ENCODE measurements around the gene VSTM4. TPM values are rescaled to one million over a fixed set of nuclear protein-coding genes. Genes with fewer than 3 reads are reported as not detected.

Gene VSTM4
- polyA plus RNA-seq, 1 of the 3 experiments (the other 2 are of a cell fraction): 0.39 TPM

DNA sequence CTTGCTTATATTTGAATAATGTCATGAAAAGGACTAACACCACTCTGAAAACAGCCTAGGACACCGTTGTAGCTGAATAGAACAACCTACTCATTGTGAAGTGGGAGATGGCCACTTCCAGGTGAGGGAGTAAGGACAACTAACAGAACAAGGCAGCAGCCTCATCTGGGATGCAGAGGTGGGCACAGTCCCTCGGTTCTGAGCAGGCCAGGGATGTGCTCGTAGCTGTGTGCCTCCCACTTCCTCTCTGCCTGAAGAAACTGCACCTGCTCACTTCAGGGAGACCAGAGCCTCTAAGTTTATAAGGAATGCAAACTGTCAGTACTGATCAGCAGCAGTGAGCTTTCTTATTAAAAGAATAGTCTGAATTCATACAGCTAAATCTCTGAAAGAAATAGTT lies 2.5 kb downstream of the VSTM4 start (continued):
- TF ChIP-seq TAF1 (IDR thresholded peaks at IDR 0.05; ENCODE audit: borderline replicate concordance, low read depth, low read length) (no peak), SIN3A (IDR thresholded peaks at IDR 0.05; ENCODE audit: borderline replicate concordance, low read depth, low read length) (no peak), JUND (IDR thresholded peaks at IDR 0.05) (no peak)
- TF ChIP-seq, protein P1, sequence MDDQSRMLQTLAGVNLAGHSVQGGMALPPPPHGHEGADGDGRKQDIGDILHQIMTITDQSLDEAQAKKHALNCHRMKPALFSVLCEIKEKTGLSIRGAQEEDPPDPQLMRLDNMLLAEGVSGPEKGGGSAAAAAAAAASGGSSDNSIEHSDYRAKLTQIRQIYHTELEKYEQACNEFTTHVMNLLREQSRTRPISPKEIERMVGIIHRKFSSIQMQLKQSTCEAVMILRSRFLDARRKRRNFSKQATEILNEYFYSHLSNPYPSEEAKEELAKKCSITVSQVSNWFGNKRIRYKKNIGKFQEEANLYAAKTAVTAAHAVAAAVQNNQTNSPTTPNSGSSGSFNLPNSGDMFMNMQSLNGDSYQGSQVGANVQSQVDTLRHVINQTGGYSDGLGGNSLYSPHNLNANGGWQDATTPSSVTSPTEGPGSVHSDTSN (IDR thresholded peaks at IDR 0.05): no peak

DNA sequence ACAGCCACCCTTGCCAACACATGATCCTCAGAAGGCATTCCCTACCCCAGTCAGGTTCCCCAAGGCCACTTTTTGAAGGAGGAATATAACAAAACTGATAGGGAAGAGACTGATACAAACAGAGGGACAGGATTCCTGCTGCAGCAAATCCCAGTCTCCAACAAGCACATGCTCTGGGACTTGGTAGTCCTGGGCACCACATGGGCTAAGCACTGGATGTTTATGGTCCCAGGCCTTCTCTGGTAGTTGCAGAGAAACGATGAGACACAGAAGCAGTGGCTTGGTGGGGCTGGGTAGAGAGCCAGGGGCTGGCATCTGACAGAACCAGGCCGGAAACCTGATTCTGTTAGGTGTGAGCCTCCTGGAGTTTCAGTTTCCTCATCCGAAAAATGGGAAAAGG lies 3.2 kb downstream of the VSTM4 start:
- 33% methylated on average over 3 of the region's 3 CpGs for WGBS (ENCODE audit: low lambda C conversion rate)
- Histone ChIP-seq H3K79me2 (ENCODE audit: insufficient read depth) (no peaks in the 10 kb centered on the region), H3K9me3 (no peaks in the 10 kb centered on the region), H3K27me3 (ENCODE audit: insufficient read depth) (no peaks in the 10 kb centered on the region), H3K4me2 (no peak overlapping the region), H3F3A (replicated peaks; ENCODE audit: insufficient read depth) (no peaks in the 10 kb centered on the region), H2AFZ (ENCODE audit: low read depth) (no peak overlapping the region), H3K36me3 (replicated peaks in 1 of 2; ENCODE audit: control insufficient read depth in 1 of 2, insufficient read depth in 2 of 2, low read length in 1 of 2) (no peaks in the 10 kb centered on the region), H3K4me1 (ENCODE audit: control insufficient read depth in 1 of 2, insufficient read depth in 2 of 2, low read depth in 1 of 2, low read length in 1 of 2) (peaks cover 0 to 37% of the 10 kb centered on the region in 2 experiments; a peak in 1 of 4 replicates), H3K9me2 (no peaks in the 10 kb centered on the region), H4K20me1 (ENCODE audit: insufficient read depth) (no peaks in the 10 kb centered on the region), H3K9ac (no peak overlapping the region), H3K27ac (ENCODE audit: low read depth in 2 of 2, low read length in 1 of 2) (no peak overlapping the region), H3K4me3 (ENCODE audit: low read depth in 2 of 2, low read length in 1 of 2) (no peak overlapping the region)
- no peak for DNase-seq
- CTCF ChIA-PET: interaction anchor here (0.9 to 1.0 kb wide), 2 partner anchors 226 to 454 kb away, joined by 3 to 4 read pairs; no protein-coding TSS in a partner anchor
- TF ChIP-seq CHD2 (IDR thresholded peaks at IDR 0.05; ENCODE audit: low read length, partially characterized antibody) (no peak), RFX5 (IDR thresholded peaks at IDR 0.05; ENCODE audit: low read length) (no peak), RAD21 (IDR thresholded peaks at IDR 0.05; ENCODE audit: low read length) (no peak), TEAD4 (IDR thresholded peaks at IDR 0.05; ENCODE audit: borderline replicate concordance, insufficient read depth) (no peak)
- TF ChIP-seq, protein P1 (IDR thresholded peaks at IDR 0.05): no peak
- TF ChIP-seq, protein P2, sequence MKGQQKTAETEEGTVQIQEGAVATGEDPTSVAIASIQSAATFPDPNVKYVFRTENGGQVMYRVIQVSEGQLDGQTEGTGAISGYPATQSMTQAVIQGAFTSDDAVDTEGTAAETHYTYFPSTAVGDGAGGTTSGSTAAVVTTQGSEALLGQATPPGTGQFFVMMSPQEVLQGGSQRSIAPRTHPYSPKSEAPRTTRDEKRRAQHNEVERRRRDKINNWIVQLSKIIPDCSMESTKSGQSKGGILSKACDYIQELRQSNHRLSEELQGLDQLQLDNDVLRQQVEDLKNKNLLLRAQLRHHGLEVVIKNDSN (IDR thresholded peaks at IDR 0.05; ENCODE audit: borderline replicate concordance, low read depth): no peak
- TF ChIP-seq, protein P3, sequence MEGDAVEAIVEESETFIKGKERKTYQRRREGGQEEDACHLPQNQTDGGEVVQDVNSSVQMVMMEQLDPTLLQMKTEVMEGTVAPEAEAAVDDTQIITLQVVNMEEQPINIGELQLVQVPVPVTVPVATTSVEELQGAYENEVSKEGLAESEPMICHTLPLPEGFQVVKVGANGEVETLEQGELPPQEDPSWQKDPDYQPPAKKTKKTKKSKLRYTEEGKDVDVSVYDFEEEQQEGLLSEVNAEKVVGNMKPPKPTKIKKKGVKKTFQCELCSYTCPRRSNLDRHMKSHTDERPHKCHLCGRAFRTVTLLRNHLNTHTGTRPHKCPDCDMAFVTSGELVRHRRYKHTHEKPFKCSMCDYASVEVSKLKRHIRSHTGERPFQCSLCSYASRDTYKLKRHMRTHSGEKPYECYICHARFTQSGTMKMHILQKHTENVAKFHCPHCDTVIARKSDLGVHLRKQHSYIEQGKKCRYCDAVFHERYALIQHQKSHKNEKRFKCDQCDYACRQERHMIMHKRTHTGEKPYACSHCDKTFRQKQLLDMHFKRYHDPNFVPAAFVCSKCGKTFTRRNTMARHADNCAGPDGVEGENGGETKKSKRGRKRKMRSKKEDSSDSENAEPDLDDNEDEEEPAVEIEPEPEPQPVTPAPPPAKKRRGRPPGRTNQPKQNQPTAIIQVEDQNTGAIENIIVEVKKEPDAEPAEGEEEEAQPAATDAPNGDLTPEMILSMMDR (IDR thresholded peaks at IDR 0.05): no peak
- POLR2A ChIA-PET: no interaction called here

DNA sequence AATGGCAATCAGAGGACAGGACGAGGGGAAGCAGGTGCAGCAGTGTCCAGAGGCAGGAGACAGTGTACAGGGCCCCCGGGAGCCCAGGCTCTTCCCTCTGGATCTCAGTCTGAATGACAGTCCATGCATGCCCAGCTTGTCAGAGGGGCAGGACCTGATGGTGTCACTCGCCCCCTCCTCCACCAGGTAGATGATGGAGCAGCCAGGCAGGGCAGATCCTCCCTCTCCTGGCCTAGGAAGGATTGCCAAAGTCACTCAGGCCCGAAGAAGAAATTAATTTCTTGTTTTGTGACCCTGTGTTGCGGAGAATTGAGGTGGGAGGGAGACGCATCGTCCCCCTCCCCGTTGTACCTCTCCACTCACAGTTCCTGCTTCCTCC lies 4.0 kb downstream of the VSTM4 start:
- ChIA-PET CTCF (interaction anchor here (0.9 kb wide), 2 partner anchors 408 to 454 kb away, joined by 3 read pairs; no protein-coding TSS in a partner anchor), POLR2A (no interaction called here)
- no peaks in the 10 kb centered on the region for H3K27me3 ChIP-seq (ENCODE audit: insufficient read depth)
- no peaks in the 10 kb centered on the region for H3K36me3 ChIP-seq (replicated peaks in 1 of 2; ENCODE audit: control insufficient read depth in 1 of 2, insufficient read depth in 2 of 2, low read length in 1 of 2)
- H3K9ac ChIP-seq: no peak overlapping the region
- no peaks in the 10 kb centered on the region for H3F3A ChIP-seq (replicated peaks; ENCODE audit: insufficient read depth)
- no peaks in the 10 kb centered on the region for H3K79me2 ChIP-seq (ENCODE audit: insufficient read depth)
- H3K27ac ChIP-seq (ENCODE audit: low read depth in 2 of 2, low read length in 1 of 2): no peak overlapping the region
- H3K4me2 ChIP-seq: no peak overlapping the region
- no peak overlapping the region for H2AFZ ChIP-seq (ENCODE audit: low read depth)
- no peaks in the 10 kb centered on the region for H3K9me3 ChIP-seq
- H4K20me1 ChIP-seq (ENCODE audit: insufficient read depth): no peaks in the 10 kb centered on the region
- no peaks in the 10 kb centered on the region for H3K9me2 ChIP-seq
- DNase-seq: no peak
- WGBS (ENCODE audit: low lambda C conversion rate): 48% methylated on average over 6 of the region's 8 CpGs
- no peak overlapping the region for H3K4me3 ChIP-seq (ENCODE audit: low read depth in 2 of 2, low read length in 1 of 2)
- H3K4me1 ChIP-seq (ENCODE audit: control insufficient read depth in 1 of 2, insufficient read depth in 2 of 2, low read depth in 1 of 2, low read length in 1 of 2): peaks cover 0 to 37% of the 10 kb centered on the region in 2 experiments; a peak in 1 of 4 replicates
- TF ChIP-seq FOXM1 (IDR thresholded peaks at IDR 0.05; ENCODE audit: low read depth): no peak
- no peak for TF ChIP-seq RAD21 (IDR thresholded peaks at IDR 0.05; ENCODE audit: low read length)
- TF ChIP-seq, protein P2 (IDR thresholded peaks at IDR 0.05; ENCODE audit: borderline replicate concordance, low read depth): no peak
- no peak for TF ChIP-seq JUND (IDR thresholded peaks at IDR 0.05)
- TF ChIP-seq, protein P4, sequence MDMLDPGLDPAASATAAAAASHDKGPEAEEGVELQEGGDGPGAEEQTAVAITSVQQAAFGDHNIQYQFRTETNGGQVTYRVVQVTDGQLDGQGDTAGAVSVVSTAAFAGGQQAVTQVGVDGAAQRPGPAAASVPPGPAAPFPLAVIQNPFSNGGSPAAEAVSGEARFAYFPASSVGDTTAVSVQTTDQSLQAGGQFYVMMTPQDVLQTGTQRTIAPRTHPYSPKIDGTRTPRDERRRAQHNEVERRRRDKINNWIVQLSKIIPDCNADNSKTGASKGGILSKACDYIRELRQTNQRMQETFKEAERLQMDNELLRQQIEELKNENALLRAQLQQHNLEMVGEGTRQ (IDR thresholded peaks at IDR 0.05; ENCODE audit: borderline replicate concordance, low read depth, low read length): no peak
- TF ChIP-seq, protein P5, sequence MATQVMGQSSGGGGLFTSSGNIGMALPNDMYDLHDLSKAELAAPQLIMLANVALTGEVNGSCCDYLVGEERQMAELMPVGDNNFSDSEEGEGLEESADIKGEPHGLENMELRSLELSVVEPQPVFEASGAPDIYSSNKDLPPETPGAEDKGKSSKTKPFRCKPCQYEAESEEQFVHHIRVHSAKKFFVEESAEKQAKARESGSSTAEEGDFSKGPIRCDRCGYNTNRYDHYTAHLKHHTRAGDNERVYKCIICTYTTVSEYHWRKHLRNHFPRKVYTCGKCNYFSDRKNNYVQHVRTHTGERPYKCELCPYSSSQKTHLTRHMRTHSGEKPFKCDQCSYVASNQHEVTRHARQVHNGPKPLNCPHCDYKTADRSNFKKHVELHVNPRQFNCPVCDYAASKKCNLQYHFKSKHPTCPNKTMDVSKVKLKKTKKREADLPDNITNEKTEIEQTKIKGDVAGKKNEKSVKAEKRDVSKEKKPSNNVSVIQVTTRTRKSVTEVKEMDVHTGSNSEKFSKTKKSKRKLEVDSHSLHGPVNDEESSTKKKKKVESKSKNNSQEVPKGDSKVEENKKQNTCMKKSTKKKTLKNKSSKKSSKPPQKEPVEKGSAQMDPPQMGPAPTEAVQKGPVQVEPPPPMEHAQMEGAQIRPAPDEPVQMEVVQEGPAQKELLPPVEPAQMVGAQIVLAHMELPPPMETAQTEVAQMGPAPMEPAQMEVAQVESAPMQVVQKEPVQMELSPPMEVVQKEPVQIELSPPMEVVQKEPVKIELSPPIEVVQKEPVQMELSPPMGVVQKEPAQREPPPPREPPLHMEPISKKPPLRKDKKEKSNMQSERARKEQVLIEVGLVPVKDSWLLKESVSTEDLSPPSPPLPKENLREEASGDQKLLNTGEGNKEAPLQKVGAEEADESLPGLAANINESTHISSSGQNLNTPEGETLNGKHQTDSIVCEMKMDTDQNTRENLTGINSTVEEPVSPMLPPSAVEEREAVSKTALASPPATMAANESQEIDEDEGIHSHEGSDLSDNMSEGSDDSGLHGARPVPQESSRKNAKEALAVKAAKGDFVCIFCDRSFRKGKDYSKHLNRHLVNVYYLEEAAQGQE (IDR thresholded peaks at IDR 0.05; ENCODE audit: low read depth, low read length): no peak
- TF ChIP-seq RCOR1 (IDR thresholded peaks at IDR 0.05; ENCODE audit: low read length): no peak
